ENCODE measurements around the gene FARS2.

FARS2 gene

DNA sequence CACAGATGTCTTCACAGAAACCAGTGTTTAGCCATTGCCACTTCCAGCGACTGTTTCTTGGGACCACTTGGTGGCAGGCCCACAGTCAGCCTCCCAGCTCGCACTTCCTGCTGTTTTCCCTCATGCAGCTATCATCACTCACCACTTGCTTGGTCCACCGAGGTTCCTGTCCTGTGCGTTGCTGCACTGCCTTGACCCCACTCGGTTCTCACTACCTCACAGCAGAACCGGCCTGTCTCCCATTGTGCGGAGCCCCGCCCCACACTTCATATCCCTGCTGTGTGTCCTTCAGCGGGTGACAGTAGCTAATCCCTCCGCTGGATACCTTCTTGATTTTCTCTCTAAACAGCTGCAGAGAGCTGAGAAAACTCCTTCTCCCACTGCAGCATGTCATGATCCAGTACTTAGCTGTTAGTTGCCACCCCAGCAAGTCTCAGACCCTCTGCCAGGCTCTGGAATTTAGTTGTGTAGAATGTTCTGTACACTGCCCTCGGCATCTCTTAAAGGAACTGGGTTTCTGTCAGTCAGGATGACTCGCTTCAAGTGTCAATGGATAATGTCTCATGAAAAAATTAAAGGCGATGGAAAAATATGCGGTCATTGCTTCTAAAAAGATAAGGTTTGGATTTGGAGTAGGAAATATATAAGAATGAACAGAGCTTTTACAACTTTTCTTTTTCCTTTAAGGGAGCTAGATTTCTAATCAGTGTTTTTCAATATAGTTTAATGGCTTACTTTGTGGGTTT, 208.0 kb downstream of the FARS2 start:
- DNase-seq (ENCODE audit: low read depth), result no peak

DNA sequence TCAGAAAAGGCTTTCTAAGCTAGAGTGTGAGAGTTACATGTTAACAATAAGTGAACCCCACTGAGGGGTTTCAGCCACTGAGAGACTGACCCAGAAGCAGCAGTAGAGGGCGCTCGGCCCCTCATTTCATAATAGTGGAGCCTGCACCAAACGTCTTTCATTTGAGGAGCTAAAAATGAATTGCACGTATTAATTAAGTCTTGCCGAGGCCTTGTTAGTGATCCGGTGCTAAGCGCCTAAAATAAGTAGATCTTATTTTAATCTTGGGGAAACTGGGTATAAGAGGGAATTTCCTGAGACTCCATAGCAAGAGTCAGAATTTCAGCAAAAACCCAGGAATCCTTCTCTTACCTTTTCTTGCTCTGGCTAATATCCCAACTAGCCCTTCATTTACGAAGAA, 209.7 kb downstream of the FARS2 start:
- DNase-seq (ENCODE audit: low read depth), result peak; percentile 14

DNA sequence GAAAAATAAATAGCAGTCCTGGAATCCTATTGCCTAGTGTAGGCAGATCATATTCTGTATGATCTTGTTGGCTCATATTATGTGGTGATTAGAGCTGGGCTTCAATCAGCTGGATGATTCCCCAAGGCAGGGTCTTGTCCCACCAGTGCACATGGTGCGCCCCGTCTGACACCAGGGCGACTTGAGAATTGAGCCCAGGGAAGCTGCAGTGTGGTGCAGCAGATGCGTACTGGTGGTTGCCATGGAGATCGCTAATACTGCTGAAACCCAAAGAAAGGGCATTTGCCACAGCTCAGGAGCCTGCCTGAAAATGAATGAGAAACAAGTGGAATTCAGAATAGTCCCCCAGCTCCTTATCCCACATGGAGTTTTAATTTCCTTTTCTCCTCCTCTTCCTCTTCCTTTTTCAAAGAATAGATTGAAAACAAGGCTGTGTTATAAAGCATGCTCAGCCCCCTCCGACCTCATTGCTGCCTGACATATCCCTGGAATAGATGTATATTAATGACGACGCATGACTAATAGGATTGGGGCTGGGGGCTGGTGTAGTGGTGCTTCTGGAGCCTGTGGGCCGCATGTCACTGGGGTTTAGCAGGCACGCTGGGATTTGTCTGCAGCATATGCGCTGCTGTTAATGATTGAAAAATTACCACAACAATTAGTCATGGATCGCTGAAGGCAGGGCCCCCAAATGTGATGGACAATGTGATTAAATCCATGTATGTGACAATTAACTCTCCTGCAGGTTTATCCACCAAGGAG, 210.5 kb downstream of the FARS2 start:
- DNase-seq (ENCODE audit: low read depth), result no peak

DNA sequence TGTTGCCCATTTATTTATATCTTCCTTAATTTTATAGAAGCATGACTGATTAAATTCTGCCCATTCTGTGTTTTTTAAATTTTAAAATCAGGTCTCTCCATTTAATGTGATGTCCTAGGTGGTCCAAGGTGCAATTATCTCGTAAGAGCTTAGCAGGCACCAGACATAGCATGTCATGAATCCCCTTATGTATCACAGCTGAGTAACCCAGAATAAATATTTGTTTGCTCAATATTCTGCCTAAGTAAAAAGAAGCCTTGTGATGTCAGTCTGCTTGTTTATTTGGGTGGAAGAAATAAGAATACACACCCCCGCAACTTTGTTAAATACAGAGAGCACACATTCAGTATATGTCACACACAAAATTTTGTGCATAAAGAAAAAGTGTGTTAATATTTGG, 211.3 kb downstream of the FARS2 start:
- DNase-seq (ENCODE audit: low read depth), result no peak

DNA sequence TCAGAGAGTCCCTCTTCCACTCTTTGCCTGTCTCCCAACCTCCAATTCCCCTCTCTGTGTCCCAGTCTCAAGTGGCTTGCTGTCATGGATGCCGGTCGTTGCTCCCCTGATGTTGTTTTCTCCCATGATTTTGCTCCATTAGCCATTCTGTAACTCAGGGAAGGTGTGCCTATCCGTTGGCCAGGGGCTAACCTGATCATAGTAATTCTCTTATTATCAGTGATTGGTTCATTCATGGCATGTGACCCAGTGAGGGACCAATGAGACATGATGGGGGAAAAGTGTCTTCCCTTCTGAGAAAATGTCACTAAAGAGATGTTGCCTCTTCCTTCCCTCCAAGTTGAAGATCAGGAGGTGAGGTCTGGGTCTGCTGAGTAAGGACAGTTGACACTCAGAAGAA, 214.5 kb downstream of the FARS2 start:
- no peak for DNase-seq (ENCODE audit: low read depth)

DNA sequence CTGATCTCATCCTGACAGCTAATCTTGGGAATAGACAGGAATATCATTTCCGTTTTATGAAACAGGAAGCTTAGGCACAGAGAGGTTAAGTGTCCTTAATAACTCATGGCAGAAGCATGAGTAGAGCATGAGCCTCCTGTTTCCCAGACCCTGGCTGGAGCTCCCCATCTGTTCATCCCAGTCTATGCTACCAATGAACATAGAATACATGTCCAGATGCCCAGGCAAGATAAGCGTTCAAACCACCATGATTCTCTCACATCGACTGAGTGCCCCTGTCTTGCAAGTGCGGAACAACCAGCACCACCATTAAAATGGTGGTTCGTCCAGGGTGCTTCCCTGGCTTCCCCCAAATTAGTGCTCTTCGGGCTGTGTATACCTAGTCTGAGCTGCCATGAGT, 217.1 kb downstream of the FARS2 start:
- no peak for DNase-seq (ENCODE audit: low read depth)

DNA sequence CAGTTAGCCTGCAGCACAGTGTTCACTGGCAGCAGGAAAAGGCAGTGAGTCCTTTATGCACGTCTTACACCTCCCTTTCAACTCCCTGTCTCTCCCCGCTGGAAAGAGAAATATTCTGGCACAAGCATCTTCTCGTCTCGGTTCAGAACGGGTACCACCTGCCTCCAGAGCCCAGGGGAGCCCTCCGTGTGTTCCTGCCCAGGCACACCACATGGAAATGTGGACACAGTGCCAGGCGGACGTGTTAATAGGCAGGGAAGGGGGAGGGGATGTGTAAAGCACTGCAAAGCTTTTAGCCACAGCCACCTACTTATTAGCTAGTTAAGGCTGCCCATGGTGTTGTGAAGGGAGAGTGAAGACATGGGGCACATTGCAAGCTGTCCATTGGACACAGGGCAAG, 219.7 kb downstream of the FARS2 start:
- DNase-seq (ENCODE audit: low read depth), result no peak

DNA sequence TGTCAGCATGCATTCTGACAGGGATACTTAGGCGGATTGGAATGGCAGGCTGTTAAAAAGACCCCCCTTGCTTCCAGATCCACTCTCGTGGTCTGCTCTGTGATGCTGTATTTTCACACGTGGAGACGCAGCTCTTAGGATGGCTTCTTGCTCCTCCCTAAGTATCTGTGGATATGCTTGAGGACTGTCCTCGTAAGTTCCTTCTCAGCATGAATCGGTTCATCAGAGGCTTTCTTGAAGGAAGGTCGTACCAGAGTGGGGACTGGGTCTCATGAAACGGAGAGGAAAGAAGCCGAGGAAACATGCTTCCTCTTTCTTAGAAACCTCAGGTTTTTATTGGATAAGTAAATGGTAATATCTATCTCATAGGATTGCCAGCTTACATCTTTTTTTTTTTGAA, 220.4 kb downstream of the FARS2 start:
- no peak for DNase-seq (ENCODE audit: low read depth)

DNA sequence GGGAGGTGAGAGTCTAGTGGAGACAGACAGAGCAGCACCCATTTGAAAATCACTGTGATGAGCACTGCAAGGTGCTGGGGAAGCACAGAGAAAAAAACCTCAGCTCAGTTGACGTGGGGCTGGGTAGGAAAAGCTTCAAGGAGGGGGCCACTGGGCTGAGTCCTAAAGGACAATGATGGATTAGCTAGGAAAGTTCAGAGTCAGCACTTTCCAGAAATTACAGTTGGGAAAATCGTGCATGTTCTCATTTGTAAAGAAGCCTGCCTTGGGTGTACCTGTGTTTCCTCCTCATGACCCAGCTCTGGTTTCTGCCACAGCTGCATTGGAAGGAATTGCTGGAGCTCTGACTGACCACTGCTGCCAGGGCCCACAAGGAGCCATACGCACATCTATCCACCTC, 221.3 kb downstream of the FARS2 start:
- no peak for DNase-seq (ENCODE audit: low read depth)

DNA sequence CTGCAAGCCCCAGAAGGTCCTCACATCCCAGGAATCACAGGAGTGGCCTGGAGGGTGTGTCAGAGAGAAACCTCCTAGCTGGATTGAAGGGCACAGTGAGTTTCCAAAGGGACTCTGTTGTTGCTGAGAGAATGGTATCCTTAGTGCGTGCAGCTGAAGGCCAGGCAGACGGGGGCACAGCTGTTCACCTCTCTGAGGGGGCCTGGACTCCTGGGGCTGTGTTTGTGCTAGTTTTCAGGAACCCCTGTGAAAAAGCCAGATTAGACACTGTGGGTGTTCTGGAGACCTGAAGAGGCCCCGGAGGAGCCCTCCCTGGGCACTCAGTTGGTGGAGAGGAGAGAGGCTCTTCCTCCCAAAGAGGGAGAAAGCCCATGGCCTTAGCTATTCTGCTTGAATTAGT, 223.4 kb downstream of the FARS2 start:
- no peak for DNase-seq (ENCODE audit: low read depth)

DNA sequence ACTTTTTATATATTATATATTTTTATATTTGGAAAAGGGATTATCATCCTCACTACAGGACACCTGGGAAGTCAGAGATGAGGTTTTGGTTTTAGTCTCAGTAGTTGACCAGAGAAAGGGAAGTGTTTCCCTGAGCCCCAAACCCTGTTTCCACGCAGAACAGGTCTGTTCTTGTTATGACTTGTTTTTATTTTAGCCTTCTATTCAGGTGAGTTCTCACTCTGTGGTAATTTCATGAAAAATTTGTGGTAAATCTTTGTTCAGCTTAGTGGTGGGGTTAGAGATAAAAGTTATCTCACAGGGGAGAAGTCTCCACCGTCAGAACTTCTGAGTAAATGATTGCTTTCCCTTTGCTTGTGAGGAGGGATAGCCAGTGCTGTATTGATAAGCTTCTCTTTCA, 224.9 kb downstream of the FARS2 start:
- no peak for DNase-seq (ENCODE audit: low read depth)

DNA sequence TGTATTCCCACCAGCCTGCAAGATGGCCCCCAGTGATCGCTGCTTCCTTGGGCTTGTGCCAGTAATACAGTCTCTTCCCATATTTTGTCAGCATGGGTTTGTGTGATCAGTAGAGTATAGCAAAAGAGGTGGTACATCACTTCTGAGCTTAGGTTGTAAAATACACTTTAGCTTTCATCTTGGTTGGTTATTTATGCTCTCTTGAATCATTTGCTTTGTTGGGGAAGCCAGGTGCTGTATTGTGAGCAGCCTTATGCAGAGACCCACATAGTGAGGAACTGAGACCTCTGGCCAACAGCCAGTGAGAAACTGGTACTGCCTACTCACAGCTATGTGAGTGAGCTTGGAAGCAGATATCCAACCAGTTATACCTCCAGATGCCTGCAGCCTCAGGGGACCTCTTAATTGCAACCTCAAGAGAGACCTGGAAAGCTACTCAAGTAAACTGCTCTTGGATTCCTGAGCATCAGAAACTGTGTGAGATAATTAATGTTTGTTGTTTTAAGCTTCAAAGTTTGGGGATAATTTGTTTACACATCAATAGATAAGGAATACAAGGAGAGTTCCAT, 229.3 kb downstream of the FARS2 start:
- no peak for DNase-seq (ENCODE audit: low read depth)

DNA sequence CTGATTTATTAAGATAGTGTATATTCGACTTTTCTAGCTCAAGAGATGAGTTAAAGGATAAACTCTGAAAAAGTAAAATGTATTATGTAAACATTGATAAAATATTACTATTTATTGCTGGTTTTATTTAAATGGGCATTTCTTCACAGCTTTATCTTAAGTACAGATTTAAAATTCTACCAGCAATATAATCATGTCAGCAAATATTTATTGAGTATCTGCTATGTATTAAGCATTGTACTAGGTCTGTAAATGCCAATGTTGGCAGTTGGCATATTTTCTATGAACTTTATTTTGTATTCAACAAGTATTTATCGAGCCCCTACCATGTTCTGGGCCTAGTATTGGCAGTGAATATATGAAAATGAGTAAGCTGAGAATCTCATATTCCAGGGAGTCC, 231.0 kb downstream of the FARS2 start:
- DNase-seq (ENCODE audit: low read depth), result no peak

DNA sequence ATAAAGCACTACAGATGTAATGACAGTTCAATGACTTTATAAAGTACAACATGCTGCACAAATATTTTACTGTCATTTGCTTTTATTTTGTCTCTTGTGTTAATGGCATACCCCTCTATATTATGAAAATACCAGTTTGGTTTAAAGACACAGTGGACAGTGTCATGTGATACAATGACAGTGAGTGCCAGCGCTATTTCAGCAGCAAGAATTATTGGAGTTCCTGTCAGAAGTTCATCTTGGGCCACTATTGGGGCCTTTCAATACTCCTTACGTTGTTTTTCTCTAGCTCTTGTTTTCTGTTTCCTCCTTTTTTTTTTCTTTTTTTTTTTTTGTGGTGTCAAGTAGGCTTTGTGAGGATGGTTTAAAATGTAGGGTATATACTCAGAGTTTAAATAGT, 232.5 kb downstream of the FARS2 start:
- DNase-seq (ENCODE audit: low read depth), result no peak

DNA sequence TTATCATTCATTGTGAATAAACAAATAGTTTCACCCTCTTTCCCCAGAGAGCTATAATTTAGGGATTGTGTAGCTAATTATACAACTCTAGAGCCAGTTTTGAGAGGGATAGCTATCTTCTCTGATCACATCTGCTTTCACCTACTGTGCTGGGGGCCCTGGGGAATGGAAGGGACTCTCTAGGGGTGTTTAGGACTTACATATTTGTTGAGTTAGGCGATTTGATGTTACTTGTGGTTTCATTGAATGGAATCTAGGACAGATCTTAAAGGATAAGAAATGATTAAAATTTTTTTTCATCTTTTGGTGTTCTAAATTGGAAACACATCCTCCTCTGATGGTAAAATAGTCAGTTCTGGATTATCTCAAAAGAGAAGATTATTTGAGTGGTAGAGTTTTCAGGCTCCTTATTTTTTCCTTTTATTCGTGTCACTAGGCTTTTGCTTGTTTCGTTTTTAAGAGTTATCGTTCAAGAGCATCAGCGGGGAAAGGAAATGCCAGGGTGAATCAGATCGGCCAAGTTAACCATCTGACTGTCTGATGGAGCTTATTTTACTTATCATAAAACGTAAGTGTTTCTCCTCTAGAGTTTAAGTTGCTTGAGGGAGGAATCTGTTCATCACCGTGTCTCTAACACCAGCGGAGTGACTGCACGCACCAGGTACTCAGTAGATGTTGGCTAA, 236.7 kb downstream of the FARS2 start:
- DNase-seq (ENCODE audit: low read depth), result no peak

DNA sequence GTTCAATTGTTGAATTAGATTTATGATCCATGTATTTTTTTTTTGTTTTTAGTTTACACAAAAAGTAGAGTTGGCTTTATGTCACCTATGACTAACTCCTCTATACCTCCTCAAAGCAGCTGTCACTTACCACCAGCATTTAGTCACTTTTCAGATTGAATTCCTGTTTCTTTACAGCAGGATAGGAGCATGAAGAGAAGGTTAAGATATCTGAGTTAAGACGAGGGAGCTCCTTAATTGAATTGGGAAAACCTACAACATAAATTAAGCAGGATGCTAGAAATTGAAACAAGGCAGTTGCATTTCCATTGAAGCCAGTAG, 237.2 kb downstream of the FARS2 start:
- DNase-seq (ENCODE audit: low read depth), result no peak

DNA sequence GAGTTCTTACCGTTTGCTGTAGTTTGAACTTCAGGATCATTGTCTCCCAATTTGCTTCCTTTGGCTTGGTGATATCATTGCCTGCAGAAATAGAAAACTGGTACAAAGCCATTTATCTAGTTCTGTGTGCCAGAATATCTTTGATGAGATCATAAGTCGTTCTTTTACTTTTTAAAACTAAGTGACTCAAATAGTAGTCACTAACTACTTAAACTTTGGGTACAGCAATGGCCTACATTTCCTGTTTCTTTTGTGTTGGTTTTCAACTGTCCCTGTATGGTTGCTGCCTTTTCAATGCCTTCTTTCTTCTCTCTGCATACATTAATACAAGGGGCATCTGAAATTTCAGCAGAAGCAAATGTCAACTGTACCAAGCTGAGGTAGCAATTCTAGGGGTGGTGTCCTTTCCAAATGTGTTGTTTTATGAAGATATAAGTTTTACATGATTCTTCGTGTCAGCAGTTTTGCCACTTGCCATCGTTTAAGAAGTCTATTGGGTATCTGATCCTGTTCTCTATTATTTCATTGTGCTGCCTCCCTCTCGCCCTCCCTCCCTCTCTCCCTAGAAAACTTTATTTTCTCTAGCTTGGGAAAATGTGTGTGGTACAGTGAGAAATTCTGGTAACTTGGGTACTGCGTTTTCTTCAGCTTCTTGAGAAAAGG, 238.5 kb downstream of the FARS2 start:
- no peak for DNase-seq (ENCODE audit: low read depth)

DNA sequence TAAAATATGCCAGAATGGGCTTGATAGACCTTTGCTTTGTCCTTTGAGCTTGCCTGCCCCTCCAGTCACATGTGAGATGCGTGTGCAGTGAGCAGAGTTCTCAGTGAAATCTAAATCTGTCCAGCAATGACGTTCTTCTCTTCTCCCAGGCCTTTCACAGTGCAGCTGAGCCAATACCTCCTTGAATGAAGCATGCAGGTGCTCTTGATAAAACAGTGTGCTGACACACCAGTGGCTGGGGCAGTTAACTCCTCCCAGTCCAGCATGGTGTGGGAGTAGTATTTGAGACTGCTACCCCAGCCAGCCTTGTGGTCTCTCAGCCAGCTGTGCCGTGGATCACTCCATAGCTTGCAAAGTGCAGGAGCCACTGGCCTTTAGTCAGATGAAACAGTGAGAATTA, 240.5 kb downstream of the FARS2 start:
- no peak for DNase-seq (ENCODE audit: low read depth)

DNA sequence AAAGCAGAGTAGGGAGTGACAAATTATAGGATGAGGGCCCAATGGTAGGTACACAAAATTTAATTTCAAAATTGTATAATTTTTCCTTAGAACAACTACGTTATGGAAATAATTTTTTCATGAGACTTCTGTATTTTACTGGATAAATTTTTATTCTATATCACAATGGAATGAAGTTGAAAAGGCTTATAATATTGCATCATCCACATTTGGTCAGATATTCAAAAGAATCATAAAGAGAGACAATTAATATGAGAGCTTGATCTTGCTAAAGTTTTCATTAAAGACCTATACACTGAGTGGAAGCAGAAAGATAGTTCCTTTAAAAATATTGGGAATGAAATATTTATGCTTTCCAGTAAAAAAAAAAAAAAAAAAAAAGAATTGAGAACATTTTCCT, 242.8 kb downstream of the FARS2 start:
- no peak for DNase-seq (ENCODE audit: low read depth)

DNA sequence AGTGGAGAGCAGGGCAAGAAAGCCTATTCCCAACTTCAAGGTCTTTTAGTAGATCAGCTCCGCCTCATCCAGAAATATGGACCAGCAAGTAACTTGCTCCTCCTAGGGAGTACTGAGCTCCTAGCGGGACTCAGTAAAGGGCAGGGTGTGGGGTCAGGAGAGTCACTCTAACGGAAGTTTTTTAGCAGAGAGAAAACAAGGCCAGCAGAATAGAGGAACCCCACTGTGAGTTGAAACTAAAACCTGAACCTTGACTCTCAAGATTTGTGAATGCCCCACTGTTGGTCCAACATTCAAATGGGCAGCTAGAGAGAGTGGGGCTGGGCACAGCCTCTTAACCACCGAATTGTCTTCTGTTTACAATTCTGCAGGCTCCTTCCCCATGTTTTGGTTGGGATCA, 244.8 kb downstream of the FARS2 start:
- DNase-seq (ENCODE audit: low read depth), result no peak

DNA sequence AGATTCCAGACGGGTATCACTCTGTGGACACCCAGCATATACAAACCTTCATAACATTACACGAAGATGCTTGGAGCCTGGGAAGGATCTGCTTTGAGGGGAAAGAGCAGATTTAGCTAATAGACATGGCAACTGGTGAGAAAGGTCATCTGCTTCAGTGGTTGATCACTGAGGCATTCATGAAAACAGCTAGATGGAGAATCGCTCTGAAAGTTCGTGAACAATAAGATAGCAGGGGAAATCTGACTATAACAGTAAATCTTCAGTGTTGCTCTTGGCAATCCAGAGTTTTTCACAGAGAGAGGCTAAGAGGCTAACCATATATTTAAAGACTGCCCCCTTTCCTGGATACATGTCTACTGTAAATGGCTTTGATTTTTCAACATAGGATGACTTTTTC, 245.3 kb downstream of the FARS2 start:
- DNase-seq (ENCODE audit: low read depth), result no peak

DNA sequence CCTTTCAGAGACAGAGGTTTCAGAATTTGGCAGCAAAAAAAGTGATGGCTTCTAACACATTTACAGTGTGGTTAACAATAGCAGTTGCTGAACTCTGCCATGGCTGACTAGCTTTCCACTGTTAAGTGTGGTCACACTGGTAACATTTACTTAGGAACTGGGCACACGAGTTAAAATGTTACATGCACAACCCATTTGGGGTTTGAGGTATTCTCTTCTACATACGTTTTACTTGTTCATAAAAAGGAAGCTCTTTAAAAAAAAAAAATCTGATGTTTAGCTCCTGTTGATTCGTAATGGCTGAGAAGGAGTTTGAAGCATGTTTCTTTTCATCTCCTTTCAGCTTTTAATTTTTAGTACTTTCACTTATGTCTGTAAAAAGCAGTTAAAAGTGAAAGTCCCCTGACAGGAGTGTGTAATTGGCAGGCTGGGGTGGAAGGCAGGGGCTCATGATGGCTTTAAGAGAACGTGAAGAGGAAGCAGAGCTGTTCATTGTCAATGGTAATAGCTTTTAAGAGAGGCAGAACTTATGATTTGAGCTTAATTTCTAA, 245.9 kb downstream of the FARS2 start:
- DNase-seq (ENCODE audit: low read depth), result no peak

All from activated gamma-delta T cell treated with anti-CD3 and anti-CD28 coated beads, Interleukin-2, amount 50 U/mL, for 16 hours (primary cell).